ENCODE results near the gene LRRC28. TPM values are rescaled to one million over a fixed set of nuclear protein-coding genes. Genes with fewer than 3 reads are reported as not detected.

Gene LRRC28
- polyA plus RNA-seq, 1 donor from 2014 or later = 20.4 TPM

GRCh38 chr15:99427210-99427609 lies 175.9 kb downstream of the LRRC28 start:
- Histone ChIP-seq H3K4me3 (ENCODE audit: low read length) (no peak overlapping the region), H2AFZ (ENCODE audit: low read depth, low read length) (no peak overlapping the region), H3K9me2 (ENCODE audit: insufficient read depth, low read length) (no peaks in the 10 kb centered on the region), H3K36me3 (ENCODE audit: insufficient read depth, low read length) (no peaks in the 10 kb centered on the region), H3K9ac (ENCODE audit: low read length) (no peak overlapping the region), H3K27ac (ENCODE audit: low read length) (no peak overlapping the region), H4K20me1 (ENCODE audit: insufficient read depth) (no peaks in the 10 kb centered on the region), H3F3A (ENCODE audit: insufficient read depth, low read length, poor library complexity, severe bottlenecking) (no peaks in the 10 kb centered on the region), H3K9me3 (ENCODE audit: low read length) (no peaks in the 10 kb centered on the region), H3K27me3 (ENCODE audit: insufficient read depth, low read depth, low read length) (no peaks in the 10 kb centered on the region), H3K79me2 (replicated peaks; ENCODE audit: insufficient read depth, low read length) (no peaks in the 10 kb centered on the region), H3K4me2 (ENCODE audit: low read length) (no peak overlapping the region)
- no peak for TF ChIP-seq POLR2AphosphoS5 (IDR thresholded peaks at IDR 0.05)
- TF ChIP-seq, protein P1, sequence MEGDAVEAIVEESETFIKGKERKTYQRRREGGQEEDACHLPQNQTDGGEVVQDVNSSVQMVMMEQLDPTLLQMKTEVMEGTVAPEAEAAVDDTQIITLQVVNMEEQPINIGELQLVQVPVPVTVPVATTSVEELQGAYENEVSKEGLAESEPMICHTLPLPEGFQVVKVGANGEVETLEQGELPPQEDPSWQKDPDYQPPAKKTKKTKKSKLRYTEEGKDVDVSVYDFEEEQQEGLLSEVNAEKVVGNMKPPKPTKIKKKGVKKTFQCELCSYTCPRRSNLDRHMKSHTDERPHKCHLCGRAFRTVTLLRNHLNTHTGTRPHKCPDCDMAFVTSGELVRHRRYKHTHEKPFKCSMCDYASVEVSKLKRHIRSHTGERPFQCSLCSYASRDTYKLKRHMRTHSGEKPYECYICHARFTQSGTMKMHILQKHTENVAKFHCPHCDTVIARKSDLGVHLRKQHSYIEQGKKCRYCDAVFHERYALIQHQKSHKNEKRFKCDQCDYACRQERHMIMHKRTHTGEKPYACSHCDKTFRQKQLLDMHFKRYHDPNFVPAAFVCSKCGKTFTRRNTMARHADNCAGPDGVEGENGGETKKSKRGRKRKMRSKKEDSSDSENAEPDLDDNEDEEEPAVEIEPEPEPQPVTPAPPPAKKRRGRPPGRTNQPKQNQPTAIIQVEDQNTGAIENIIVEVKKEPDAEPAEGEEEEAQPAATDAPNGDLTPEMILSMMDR (IDR thresholded peaks at IDR 0.05; ENCODE audit: poor library complexity, severe bottlenecking) = no peak
- TF ChIP-seq SMC3 (conservative IDR thresholded peaks at IDR 0.05; ENCODE audit: poor library complexity) = no peak
- TF ChIP-seq EP300 (conservative IDR thresholded peaks at IDR 0.05; ENCODE audit: poor library complexity, severe bottlenecking) = no peak
- TF ChIP-seq, protein P2, sequence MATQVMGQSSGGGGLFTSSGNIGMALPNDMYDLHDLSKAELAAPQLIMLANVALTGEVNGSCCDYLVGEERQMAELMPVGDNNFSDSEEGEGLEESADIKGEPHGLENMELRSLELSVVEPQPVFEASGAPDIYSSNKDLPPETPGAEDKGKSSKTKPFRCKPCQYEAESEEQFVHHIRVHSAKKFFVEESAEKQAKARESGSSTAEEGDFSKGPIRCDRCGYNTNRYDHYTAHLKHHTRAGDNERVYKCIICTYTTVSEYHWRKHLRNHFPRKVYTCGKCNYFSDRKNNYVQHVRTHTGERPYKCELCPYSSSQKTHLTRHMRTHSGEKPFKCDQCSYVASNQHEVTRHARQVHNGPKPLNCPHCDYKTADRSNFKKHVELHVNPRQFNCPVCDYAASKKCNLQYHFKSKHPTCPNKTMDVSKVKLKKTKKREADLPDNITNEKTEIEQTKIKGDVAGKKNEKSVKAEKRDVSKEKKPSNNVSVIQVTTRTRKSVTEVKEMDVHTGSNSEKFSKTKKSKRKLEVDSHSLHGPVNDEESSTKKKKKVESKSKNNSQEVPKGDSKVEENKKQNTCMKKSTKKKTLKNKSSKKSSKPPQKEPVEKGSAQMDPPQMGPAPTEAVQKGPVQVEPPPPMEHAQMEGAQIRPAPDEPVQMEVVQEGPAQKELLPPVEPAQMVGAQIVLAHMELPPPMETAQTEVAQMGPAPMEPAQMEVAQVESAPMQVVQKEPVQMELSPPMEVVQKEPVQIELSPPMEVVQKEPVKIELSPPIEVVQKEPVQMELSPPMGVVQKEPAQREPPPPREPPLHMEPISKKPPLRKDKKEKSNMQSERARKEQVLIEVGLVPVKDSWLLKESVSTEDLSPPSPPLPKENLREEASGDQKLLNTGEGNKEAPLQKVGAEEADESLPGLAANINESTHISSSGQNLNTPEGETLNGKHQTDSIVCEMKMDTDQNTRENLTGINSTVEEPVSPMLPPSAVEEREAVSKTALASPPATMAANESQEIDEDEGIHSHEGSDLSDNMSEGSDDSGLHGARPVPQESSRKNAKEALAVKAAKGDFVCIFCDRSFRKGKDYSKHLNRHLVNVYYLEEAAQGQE (IDR thresholded peaks at IDR 0.05; ENCODE audit: borderline replicate concordance) = no peak
- TF ChIP-seq EZH2 (IDR thresholded peaks at IDR 0.05; ENCODE audit: borderline replicate concordance, insufficient read depth, low read length, poor library complexity, severe bottlenecking) = no peak
- TF ChIP-seq RAD21 (conservative IDR thresholded peaks at IDR 0.05) = no peak
- no peak for TF ChIP-seq TAF1 (IDR thresholded peaks at IDR 0.05; ENCODE audit: low read depth)
- TF ChIP-seq MXI1 (conservative IDR thresholded peaks at IDR 0.05; ENCODE audit: poor library complexity, severe bottlenecking) = no peak

GRCh38 chr15:99427668-99428361 lies 176.5 kb downstream of the LRRC28 start:
- Histone ChIP-seq H3K9me2 (ENCODE audit: insufficient read depth, low read length) (no peaks in the 10 kb centered on the region), H3K36me3 (ENCODE audit: insufficient read depth, low read length) (no peaks in the 10 kb centered on the region), H3K4me3 (ENCODE audit: low read length) (no peak overlapping the region), H4K20me1 (ENCODE audit: insufficient read depth) (no peaks in the 10 kb centered on the region), H2AFZ (ENCODE audit: low read depth, low read length) (no peak overlapping the region), H3K9me3 (ENCODE audit: low read length) (no peaks in the 10 kb centered on the region), H3F3A (ENCODE audit: insufficient read depth, low read length, poor library complexity, severe bottlenecking) (no peaks in the 10 kb centered on the region), H3K27ac (ENCODE audit: low read length) (no peak overlapping the region), H3K79me2 (replicated peaks; ENCODE audit: insufficient read depth, low read length) (no peaks in the 10 kb centered on the region), H3K4me2 (ENCODE audit: low read length) (no peak overlapping the region), H3K27me3 (ENCODE audit: insufficient read depth, low read depth, low read length) (no peaks in the 10 kb centered on the region), H3K9ac (ENCODE audit: low read length) (no peak overlapping the region)
- no peak for TF ChIP-seq POLR2AphosphoS5 (IDR thresholded peaks at IDR 0.05)

Data from neural cell (in vitro differentiated cells).